HEK293 (cell line): ENCODE data around the gene SAP30L.

ENCODE experiments used
- CTCF ChIA-PET: fragments of 350-600 bp; formaldehyde crosslinking; extraction: SDS; loops from one replicate; lab custom pipeline; 2021; ENCODE audit warnings: antibody characterized with exemption; lab: Yijun Ruan, JAX
- POLR2A ChIA-PET: fragments of 300-600 bp; formaldehyde crosslinking; extraction: SDS; loops from one replicate; lab custom pipeline; 2020; ENCODE audit warnings: antibody characterized with exemption, inconsistent platforms; lab: Yijun Ruan, JAX
- H3K27ac ChIP-seq: fragments of 200-500 bp; sonication (Bioruptor generic); 2 replicates; pipeline ENCODE4 v1.5.1; 2014; ENCODE audit warnings: low read depth, low read length, control low read depth, inconsistent platforms; ENCODE audit errors: extremely low read depth
- H3K36me3 ChIP-seq, 2 experiments: fragments of 200-500 bp in 1 of 2; sonication (Bioruptor generic) in 1 of 2; 1 replicate in 1 of 2; 2 replicates in 1 of 2; pipeline ENCODE4 v1.5.1; 2014 to 2017; ENCODE audit warnings: inconsistent platforms in 2 of 2, low read length in 2 of 2; ENCODE audit not compliant: control insufficient read depth in 2 of 2, insufficient read depth in 1 of 2
- H3K4me1 ChIP-seq: fragments of 200-500 bp; sonication (Bioruptor generic); 2 replicates; pipeline ENCODE4 v1.5.1; 2014; ENCODE audit warnings: mild to moderate bottlenecking, low read length, inconsistent platforms; ENCODE audit not compliant: control insufficient read depth, insufficient read depth
- H3K4me3 ChIP-seq: 2 replicates; pipeline ENCODE4 v1.5.1; 2011; ENCODE audit warnings: low read depth, mild to moderate bottlenecking, control low read depth, low read length, moderate library complexity
- H3K9me3 ChIP-seq: fragments of 200-500 bp; sonication (Bioruptor generic); 2 replicates; pipeline ENCODE4 v1.5.1; 2014; ENCODE audit warnings: low read depth, low read length, inconsistent platforms; ENCODE audit not compliant: control insufficient read depth, insufficient read depth
- EGR2 ChIP-seq: fragments of 450-650 bp; formaldehyde crosslinking; IDR thresholded peaks from 2 replicates; pipeline ENCODE4 v1.5.1; 2016; ENCODE audit warnings: low read depth, missing biosample characterization, missing genetic modification characterization
- FEZF1 ChIP-seq: fragments of 450-650 bp; formaldehyde crosslinking; IDR thresholded peaks from 2 replicates; pipeline ENCODE4 v1.5.1; 2016; ENCODE audit warnings: missing biosample characterization, missing genetic modification characterization
- SP3 ChIP-seq: fragments of 450-650 bp; formaldehyde crosslinking; IDR thresholded peaks from 2 replicates; pipeline ENCODE4 v1.5.1; 2016; ENCODE audit warnings: missing biosample characterization, missing genetic modification characterization
- TRIM28 ChIP-seq: IDR thresholded peaks from 2 replicates; pipeline ENCODE4 v1.6.1; 2011; ENCODE audit warnings: low read length, control low read depth, borderline replicate concordance
- ZFHX2 ChIP-seq: fragments of 450-650 bp; formaldehyde crosslinking; conservative IDR thresholded peaks from 2 replicates; pipeline ENCODE4 v1.5.1; 2016; ENCODE audit warnings: missing biosample characterization, missing genetic modification characterization
- ZNF10 ChIP-seq: fragments of 450-650 bp; formaldehyde crosslinking; IDR thresholded peaks from 2 replicates; pipeline ENCODE4 v1.5.1; 2017; ENCODE audit warnings: missing biosample characterization, missing genetic modification characterization
- ZNF121 ChIP-seq: fragments of 450-650 bp; formaldehyde crosslinking; IDR thresholded peaks from 2 replicates; pipeline ENCODE4 v1.5.1; 2016; ENCODE audit warnings: missing biosample characterization, missing genetic modification characterization
- ZNF146 ChIP-seq: fragments of 450-650 bp; formaldehyde crosslinking; IDR thresholded peaks from 2 replicates; pipeline ENCODE4 v1.5.1; 2016; ENCODE audit warnings: missing biosample characterization, missing genetic modification characterization
- ZNF157 ChIP-seq: fragments of 450-650 bp; formaldehyde crosslinking; IDR thresholded peaks from 2 replicates; pipeline ENCODE4 v1.5.1; 2016; ENCODE audit warnings: missing biosample characterization, missing genetic modification characterization
- ZNF175 ChIP-seq: fragments of 450-650 bp; formaldehyde crosslinking; IDR thresholded peaks from 2 replicates; pipeline ENCODE4 v1.5.1; 2016; ENCODE audit warnings: missing biosample characterization, missing genetic modification characterization
- ZNF19 ChIP-seq: fragments of 450-650 bp; formaldehyde crosslinking; IDR thresholded peaks from 2 replicates; pipeline ENCODE4; 2016; ENCODE audit warnings: missing biosample characterization, missing genetic modification characterization, low read depth
- ZNF223 ChIP-seq: fragments of 450-650 bp; formaldehyde crosslinking; IDR thresholded peaks from 2 replicates; pipeline ENCODE4 v1.5.1; 2016; ENCODE audit warnings: missing biosample characterization, missing genetic modification characterization
- ZNF423 ChIP-seq: fragments of 450-650 bp; formaldehyde crosslinking; IDR thresholded peaks from 2 replicates; pipeline ENCODE4 v1.5.1; 2016; ENCODE audit warnings: missing biosample characterization, missing genetic modification characterization
- ZNF473 ChIP-seq: fragments of 450-650 bp; formaldehyde crosslinking; IDR thresholded peaks from 2 replicates; pipeline ENCODE4 v1.5.1; 2017; ENCODE audit warnings: missing biosample characterization, missing genetic modification characterization
- ZNF48 ChIP-seq: fragments of 450-650 bp; formaldehyde crosslinking; IDR thresholded peaks from 2 replicates; pipeline ENCODE4 v1.5.1; 2016; ENCODE audit warnings: missing biosample characterization, missing genetic modification characterization
- ZNF548 ChIP-seq: fragments of 450-650 bp; formaldehyde crosslinking; IDR thresholded peaks from 2 replicates; pipeline ENCODE4 v1.5.1; 2016; ENCODE audit warnings: missing biosample characterization, missing genetic modification characterization
- ZNF560 ChIP-seq: fragments of 450-650 bp; formaldehyde crosslinking; IDR thresholded peaks from 2 replicates; pipeline ENCODE4 v1.5.1; 2017; ENCODE audit warnings: missing biosample characterization, missing genetic modification characterization, borderline replicate concordance
- ZNF768 ChIP-seq: fragments of 450-650 bp; formaldehyde crosslinking; IDR thresholded peaks from 2 replicates; pipeline ENCODE4 v1.5.1; 2018; ENCODE audit warnings: missing biosample characterization, mild to moderate bottlenecking, missing genetic modification characterization
- ZNF785 ChIP-seq: fragments of 450-650 bp; formaldehyde crosslinking; IDR thresholded peaks from 2 replicates; pipeline ENCODE4 v1.5.1; 2016; ENCODE audit warnings: missing biosample characterization, missing genetic modification characterization
- ZNF837 ChIP-seq: fragments of 450-650 bp; formaldehyde crosslinking; IDR thresholded peaks from 2 replicates; pipeline ENCODE4 v1.5.1; 2016; ENCODE audit warnings: missing biosample characterization, missing genetic modification characterization
- TF ChIP-seq, protein P1 (sequence below): fragments of 450-650 bp; formaldehyde crosslinking; conservative IDR thresholded peaks from 2 replicates; pipeline ENCODE4 v1.5.1; 2016; ENCODE audit warnings: low read depth, missing biosample characterization, missing genetic modification characterization
- TF ChIP-seq, protein P2 (sequence below): fragments of 450-650 bp; formaldehyde crosslinking; IDR thresholded peaks from 2 replicates; pipeline ENCODE4; 2016; ENCODE audit warnings: missing biosample characterization, missing genetic modification characterization
- TF ChIP-seq, protein P3 (sequence below): fragments of 450-650 bp; formaldehyde crosslinking; IDR thresholded peaks from 2 replicates; pipeline ENCODE4 v1.5.1; 2016; ENCODE audit warnings: missing biosample characterization, missing genetic modification characterization, low read depth
- TF ChIP-seq, protein P4 (sequence below): fragments of 450-650 bp; formaldehyde crosslinking; IDR thresholded peaks from 2 replicates; pipeline ENCODE4 v1.5.1; 2016; ENCODE audit warnings: missing biosample characterization, missing genetic modification characterization

The SAP30L gene

DNA sequence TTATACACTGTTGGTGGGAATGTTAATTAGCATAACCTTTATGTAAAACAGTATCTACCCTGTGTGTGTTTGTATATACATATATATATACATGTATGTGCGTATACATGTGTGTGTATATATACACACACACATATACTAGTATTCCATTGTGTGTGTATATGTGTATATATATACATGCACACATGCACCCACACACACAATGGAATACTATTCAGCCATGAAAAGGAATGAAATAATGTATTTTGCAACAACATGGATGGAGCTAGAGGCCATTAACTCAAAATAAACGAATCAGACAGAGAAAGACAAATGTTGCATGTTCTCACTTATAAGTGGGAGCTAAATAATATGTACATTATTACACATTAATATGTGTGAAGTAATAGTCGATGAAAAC lies 17.6 kb upstream of the SAP30L start:
- no peaks in the 10 kb centered on the region for H3K4me1 ChIP-seq
- POLR2A ChIA-PET, result no interaction called here
- CTCF ChIA-PET, result interaction anchor here (0.6 kb wide), 1 partner anchor 40 kb away, joined by 3 read pairs; no protein-coding TSS in a partner anchor
- TF ChIP-seq ZNF146 (tag by site-specific recombination), result peak; percentile 84
- no peak for TF ChIP-seq ZNF548
- no peak for TF ChIP-seq ZNF48 (tag by site-specific recombination)
- no peak for TF ChIP-seq ZNF560 (tag by site-specific recombination)
- no peaks in the 10 kb centered on the region for H3K36me3 ChIP-seq
- no peaks in the 10 kb centered on the region for H3K9me3 ChIP-seq
- H3K4me3 ChIP-seq, result no peak overlapping the region
- no peak overlapping the region for H3K27ac ChIP-seq

DNA sequence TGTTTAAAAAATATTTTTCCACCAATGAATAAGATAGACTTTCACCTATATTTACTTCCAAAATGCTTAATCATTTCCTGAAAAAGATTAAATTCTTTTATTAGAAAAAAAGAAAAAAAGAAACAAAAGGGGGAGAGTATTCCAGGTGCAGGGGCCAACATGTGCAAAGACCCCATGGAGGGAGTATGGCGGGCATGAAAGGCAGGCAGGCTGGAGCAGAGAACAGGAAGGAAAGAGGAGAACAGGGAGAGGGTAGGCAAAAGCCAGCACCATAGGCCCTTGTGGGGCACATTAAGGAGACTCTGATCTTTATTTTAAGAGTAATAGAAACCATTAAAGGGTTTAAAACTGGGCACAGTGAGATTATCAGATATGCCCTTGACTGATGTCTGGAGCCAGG lies 16.5 kb upstream of the SAP30L start:
- no peak for TF ChIP-seq ZNF121
- no peak for TF ChIP-seq ZNF785 (tag by site-specific recombination)
- no peak for TF ChIP-seq ZNF837 (tag by site-specific recombination)
- TF ChIP-seq EGR2 (tag by site-specific recombination), result no peak
- TF ChIP-seq, protein P1, sequence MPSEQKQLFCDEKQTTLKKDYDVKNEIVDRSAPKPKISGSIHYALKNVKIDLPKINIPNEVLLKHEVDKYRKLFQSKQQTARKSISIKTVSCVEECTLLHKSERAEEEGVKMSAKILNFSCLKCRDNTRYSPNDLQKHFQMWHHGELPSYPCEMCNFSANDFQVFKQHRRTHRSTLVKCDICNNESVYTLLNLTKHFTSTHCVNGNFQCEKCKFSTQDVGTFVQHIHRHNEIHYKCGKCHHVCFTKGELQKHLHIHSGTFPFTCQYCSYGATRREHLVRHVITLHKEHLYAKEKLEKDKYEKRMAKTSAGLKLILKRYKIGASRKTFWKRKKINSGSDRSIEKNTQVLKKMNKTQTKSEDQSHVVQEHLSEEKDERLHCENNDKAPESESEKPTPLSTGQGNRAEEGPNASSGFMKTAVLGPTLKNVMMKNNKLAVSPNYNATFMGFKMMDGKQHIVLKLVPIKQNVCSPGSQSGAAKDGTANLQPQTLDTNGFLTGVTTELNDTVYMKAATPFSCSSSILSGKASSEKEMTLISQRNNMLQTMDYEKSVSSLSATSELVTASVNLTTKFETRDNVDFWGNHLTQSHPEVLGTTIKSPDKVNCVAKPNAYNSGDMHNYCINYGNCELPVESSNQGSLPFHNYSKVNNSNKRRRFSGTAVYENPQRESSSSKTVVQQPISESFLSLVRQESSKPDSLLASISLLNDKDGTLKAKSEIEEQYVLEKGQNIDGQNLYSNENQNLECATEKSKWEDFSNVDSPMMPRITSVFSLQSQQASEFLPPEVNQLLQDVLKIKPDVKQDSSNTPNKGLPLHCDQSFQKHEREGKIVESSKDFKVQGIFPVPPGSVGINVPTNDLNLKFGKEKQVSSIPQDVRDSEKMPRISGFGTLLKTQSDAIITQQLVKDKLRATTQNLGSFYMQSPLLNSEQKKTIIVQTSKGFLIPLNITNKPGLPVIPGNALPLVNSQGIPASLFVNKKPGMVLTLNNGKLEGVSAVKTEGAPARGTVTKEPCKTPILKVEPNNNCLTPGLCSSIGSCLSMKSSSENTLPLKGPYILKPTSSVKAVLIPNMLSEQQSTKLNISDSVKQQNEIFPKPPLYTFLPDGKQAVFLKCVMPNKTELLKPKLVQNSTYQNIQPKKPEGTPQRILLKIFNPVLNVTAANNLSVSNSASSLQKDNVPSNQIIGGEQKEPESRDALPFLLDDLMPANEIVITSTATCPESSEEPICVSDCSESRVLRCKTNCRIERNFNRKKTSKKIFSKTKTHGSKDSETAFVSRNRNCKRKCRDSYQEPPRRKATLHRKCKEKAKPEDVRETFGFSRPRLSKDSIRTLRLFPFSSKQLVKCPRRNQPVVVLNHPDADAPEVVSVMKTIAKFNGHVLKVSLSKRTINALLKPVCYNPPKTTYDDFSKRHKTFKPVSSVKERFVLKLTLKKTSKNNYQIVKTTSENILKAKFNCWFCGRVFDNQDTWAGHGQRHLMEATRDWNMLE, result no peak
- TF ChIP-seq ZNF10 (tag by site-specific recombination), result no peak
- TF ChIP-seq ZNF175 (tag by site-specific recombination), result no peak
- TF ChIP-seq FEZF1 (tag by site-specific recombination), result no peak
- no peak for TF ChIP-seq ZNF473 (tag by site-specific recombination)
- no peak for TF ChIP-seq ZNF423 (tag by site-specific recombination)
- TF ChIP-seq TRIM28, result no peak
- Histone ChIP-seq H3K27ac (no peak overlapping the region), H3K9me3 (no peaks in the 10 kb centered on the region), H3K4me3 (no peak overlapping the region), H3K4me1 (no peaks in the 10 kb centered on the region), H3K36me3 (no peaks in the 10 kb centered on the region; a peak in 1 of 3 replicates)
- ChIA-PET CTCF (interaction anchor here (0.7 to 1.5 kb wide), 3 partner anchors 8 to 357 kb away, joined by 3 to 7 read pairs (median 6); no protein-coding TSS in a partner anchor), POLR2A (interaction anchor here (0.5 kb wide), 1 partner anchor 254 kb away, joined by 4 read pairs; no protein-coding TSS in a partner anchor)

DNA sequence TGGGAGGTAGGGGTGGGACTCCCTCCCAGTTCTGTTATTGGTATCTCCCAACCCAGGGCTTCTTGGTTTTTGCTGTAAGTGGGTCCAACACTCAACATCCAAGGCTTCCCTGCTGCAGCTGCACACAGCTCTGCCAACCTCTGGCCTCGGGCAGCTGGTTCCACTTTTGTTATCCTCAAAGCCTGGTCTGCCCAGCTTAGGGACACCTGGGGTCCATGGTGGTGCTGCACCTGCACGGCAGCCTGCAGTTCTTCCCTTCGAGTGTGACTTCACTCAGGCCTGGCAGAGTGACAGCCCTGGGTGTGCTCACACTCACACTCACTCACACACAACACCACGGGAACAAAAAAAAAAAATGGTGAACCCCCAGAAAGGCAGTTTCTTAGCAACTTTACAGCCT lies 15.3 kb upstream of the SAP30L start:
- no peaks in the 10 kb centered on the region for H3K4me1 ChIP-seq
- H3K4me3 ChIP-seq, result no peak overlapping the region
- H3K9me3 ChIP-seq, result no peaks in the 10 kb centered on the region
- ChIA-PET CTCF (interaction anchor here (0.7 to 1.5 kb wide), 4 partner anchors 8 to 180 kb away, joined by 3 to 7 read pairs (median 4); no protein-coding TSS in a partner anchor), POLR2A (no interaction called here)
- H3K36me3 ChIP-seq, result peaks cover 4 to 5% of the 10 kb centered on the region in 2 experiments; a peak in 2 of 3 replicates
- H3K27ac ChIP-seq, result no peak overlapping the region
- TF ChIP-seq, protein P2, sequence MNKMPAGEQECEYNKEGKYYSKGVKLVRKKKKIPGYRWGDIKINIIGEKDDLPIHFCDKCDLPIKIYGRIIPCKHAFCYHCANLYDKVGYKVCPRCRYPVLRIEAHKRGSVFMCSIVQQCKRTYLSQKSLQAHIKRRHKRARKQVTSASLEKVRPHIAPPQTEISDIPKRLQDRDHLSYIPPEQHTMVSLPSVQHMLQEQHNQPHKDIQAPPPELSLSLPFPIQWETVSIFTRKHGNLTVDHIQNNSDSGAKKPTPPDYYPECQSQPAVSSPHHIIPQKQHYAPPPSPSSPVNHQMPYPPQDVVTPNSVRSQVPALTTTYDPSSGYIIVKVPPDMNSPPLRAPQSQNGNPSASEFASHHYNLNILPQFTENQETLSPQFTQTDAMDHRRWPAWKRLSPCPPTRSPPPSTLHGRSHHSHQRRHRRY (tag by site-specific recombination), result no peak
- TF ChIP-seq ZNF19 (tag by site-specific recombination) (no peak), SP3 (tag by site-specific recombination) (no peak), ZNF768 (no peak), ZNF157 (tag by site-specific recombination) (no peak), ZFHX2 (tag by site-specific recombination) (no peak), ZNF223 (tag by site-specific recombination) (no peak), FEZF1 (tag by site-specific recombination) (no peak)
- TF ChIP-seq, protein P3, sequence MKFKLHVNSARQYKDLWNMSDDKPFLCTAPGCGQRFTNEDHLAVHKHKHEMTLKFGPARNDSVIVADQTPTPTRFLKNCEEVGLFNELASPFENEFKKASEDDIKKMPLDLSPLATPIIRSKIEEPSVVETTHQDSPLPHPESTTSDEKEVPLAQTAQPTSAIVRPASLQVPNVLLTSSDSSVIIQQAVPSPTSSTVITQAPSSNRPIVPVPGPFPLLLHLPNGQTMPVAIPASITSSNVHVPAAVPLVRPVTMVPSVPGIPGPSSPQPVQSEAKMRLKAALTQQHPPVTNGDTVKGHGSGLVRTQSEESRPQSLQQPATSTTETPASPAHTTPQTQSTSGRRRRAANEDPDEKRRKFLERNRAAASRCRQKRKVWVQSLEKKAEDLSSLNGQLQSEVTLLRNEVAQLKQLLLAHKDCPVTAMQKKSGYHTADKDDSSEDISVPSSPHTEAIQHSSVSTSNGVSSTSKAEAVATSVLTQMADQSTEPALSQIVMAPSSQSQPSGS (tag by site-specific recombination), result no peak
- TF ChIP-seq, protein P4, sequence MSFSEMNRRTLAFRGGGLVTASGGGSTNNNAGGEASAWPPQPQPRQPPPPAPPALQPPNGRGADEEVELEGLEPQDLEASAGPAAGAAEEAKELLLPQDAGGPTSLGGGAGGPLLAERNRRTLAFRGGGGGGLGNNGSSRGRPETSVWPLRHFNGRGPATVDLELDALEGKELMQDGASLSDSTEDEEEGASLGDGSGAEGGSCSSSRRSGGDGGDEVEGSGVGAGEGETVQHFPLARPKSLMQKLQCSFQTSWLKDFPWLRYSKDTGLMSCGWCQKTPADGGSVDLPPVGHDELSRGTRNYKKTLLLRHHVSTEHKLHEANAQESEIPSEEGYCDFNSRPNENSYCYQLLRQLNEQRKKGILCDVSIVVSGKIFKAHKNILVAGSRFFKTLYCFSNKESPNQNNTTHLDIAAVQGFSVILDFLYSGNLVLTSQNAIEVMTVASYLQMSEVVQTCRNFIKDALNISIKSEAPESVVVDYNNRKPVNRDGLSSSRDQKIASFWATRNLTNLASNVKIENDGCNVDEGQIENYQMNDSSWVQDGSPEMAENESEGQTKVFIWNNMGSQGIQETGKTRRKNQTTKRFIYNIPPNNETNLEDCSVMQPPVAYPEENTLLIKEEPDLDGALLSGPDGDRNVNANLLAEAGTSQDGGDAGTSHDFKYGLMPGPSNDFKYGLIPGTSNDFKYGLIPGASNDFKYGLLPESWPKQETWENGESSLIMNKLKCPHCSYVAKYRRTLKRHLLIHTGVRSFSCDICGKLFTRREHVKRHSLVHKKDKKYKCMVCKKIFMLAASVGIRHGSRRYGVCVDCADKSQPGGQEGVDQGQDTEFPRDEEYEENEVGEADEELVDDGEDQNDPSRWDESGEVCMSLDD (tag by site-specific recombination), result no peak
